ENCODE measurements around the gene PIEZO2.

The PIEZO2 gene

GRCh38 chr18:10950080-10950875 is 199.1 kb downstream of the PIEZO2 start:
- no peak overlapping the region for H3K27ac ChIP-seq (ENCODE audit: extremely low read depth, low read depth, low read length)
- CTCF ChIA-PET = no interaction called here
- no peaks in the 10 kb centered on the region for H3K4me1 ChIP-seq (ENCODE audit: control insufficient read depth, insufficient read depth, low read length)
- H3K36me3 ChIP-seq (ENCODE audit: control insufficient read depth in 2 of 2, insufficient read depth in 1 of 2, low read length in 2 of 2) = no peaks in the 10 kb centered on the region
- TF ChIP-seq ZNF549 (tag by site-specific recombination; IDR thresholded peaks at IDR 0.05) = no peak
- POLR2A ChIA-PET = no interaction called here
- H3K4me3 ChIP-seq (ENCODE audit: low read depth, low read length) = no peak overlapping the region
- H3K9me3 ChIP-seq (ENCODE audit: control insufficient read depth, insufficient read depth, low read depth, low read length) = no peaks in the 10 kb centered on the region; the same call in 1 of the 2 replicates

GRCh38 chr18:10949655-10950054 is 199.7 kb downstream of the PIEZO2 start:
- POLR2A ChIA-PET = no interaction called here
- Histone ChIP-seq H3K9me3 (ENCODE audit: control insufficient read depth, insufficient read depth, low read depth, low read length) (no peaks in the 10 kb centered on the region; the same call in none of the 2 replicates), H3K36me3 (ENCODE audit: control insufficient read depth in 2 of 2, insufficient read depth in 1 of 2, low read length in 2 of 2) (no peaks in the 10 kb centered on the region), H3K27ac (ENCODE audit: extremely low read depth, low read depth, low read length) (no peak overlapping the region), H3K4me1 (ENCODE audit: control insufficient read depth, insufficient read depth, low read length) (no peaks in the 10 kb centered on the region), H3K4me3 (ENCODE audit: low read depth, low read length) (no peak overlapping the region)
- CTCF ChIA-PET = no interaction called here
- TF ChIP-seq OSR2 (tag by site-specific recombination; IDR thresholded peaks at IDR 0.05) = no peak
- no peak for TF ChIP-seq ZNF24 (tag by site-specific recombination; IDR thresholded peaks at IDR 0.05)
- TF ChIP-seq ZNF561 (tag by site-specific recombination; IDR thresholded peaks at IDR 0.05; ENCODE audit: borderline replicate concordance) = no peak
- no peak for TF ChIP-seq ZNF148 (tag by site-specific recombination; IDR thresholded peaks at IDR 0.05; ENCODE audit: borderline replicate concordance)
- TF ChIP-seq ZSCAN23 (tag by site-specific recombination; IDR thresholded peaks at IDR 0.05) = no peak
- TF ChIP-seq ZNF830 (tag by site-specific recombination; IDR thresholded peaks at IDR 0.05; ENCODE audit: low read depth) = no peak
- TF ChIP-seq ZNF510 (tag by site-specific recombination; IDR thresholded peaks at IDR 0.05; ENCODE audit: insufficient replicate concordance) = no peak
- TF ChIP-seq ZNF335 (tag by site-specific recombination; conservative IDR thresholded peaks at IDR 0.05) = no peak
- TF ChIP-seq ZNF600 (tag by site-specific recombination; IDR thresholded peaks at IDR 0.05) = no peak
- TF ChIP-seq PRDM2 (tag by site-specific recombination; IDR thresholded peaks at IDR 0.05; ENCODE audit: borderline replicate concordance) = no peak
- no peak for TF ChIP-seq ZNF211 (tag by site-specific recombination; IDR thresholded peaks at IDR 0.05; ENCODE audit: low read depth)

GRCh38 chr18:10948421-10948820 is 200.9 kb downstream of the PIEZO2 start:
- Histone ChIP-seq H3K4me3 (ENCODE audit: low read depth, low read length) (no peak overlapping the region), H3K4me1 (ENCODE audit: control insufficient read depth, insufficient read depth, low read length) (no peaks in the 10 kb centered on the region), H3K9me3 (ENCODE audit: control insufficient read depth, insufficient read depth, low read depth, low read length) (no peaks in the 10 kb centered on the region; the same call in none of the 2 replicates), H3K27ac (ENCODE audit: extremely low read depth, low read depth, low read length) (no peak overlapping the region), H3K36me3 (ENCODE audit: control insufficient read depth in 2 of 2, insufficient read depth in 1 of 2, low read length in 2 of 2) (no peaks in the 10 kb centered on the region)
- POLR2A ChIA-PET = no interaction called here
- CTCF ChIA-PET = no interaction called here
- TF ChIP-seq ZNF488 (tag by site-specific recombination; IDR thresholded peaks at IDR 0.05) (no peak), ZNF555 (tag by site-specific recombination; conservative IDR thresholded peaks at IDR 0.05) (no peak), ZNF121 (tag by site-specific recombination; IDR thresholded peaks at IDR 0.05) (no peak), PBX3 (CRISPR knock-in tag; IDR thresholded peaks at IDR 0.05) (no peak), ZNF335 (tag by site-specific recombination; conservative IDR thresholded peaks at IDR 0.05) (no peak), OSR2 (tag by site-specific recombination; IDR thresholded peaks at IDR 0.05) (no peak)
